ENCODE measurements around the gene HSPG2. TPM values are rescaled to one million over a fixed set of nuclear protein-coding genes. Genes with fewer than 3 reads are reported as not detected.

The HSPG2 gene
- total RNA-seq, 1 experiment from 2014 or later, result 35.1 TPM

DNA sequence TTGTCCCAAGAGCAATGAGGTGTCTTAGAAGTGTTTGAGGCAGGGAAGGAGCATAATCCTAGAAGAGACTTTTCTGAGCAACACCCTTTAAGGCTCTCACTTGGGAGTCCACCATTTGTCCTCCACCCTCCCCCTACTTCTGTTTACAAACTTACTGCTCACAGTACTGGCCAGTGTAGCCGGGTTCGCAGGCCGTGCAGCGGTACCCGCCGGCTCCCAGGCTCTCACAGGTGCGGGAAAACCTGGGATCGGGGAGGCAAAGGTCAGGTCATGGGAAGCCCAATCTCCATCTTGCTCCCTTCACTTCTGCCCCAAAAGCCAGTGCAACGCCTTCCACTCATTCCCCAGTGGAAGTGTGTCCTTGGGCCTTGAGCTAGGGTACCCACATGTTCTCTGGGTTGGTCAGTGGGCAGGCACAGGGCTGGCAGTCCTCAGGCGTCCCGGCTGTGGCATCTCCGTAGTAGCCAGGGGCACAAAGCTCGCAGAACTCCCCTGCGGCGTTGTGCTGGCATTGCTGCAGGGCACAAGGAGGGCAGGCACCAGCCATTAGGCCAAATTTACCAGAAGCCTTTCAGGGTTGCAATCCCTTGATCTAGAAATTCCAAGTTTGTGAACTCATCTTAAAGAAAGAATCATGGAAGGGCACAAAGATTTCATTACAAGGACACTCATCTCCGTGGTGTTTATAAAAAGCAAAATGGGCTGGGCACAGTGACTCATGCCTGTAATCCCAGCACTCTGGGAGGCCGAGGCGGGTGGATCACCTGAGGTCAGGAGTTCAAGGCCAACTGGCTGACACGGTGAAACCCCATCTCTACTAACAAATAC lies 75.3 kb downstream of the HSPG2 start:
- H3K79me2 ChIP-seq (ENCODE audit: low read length), result no peaks in the 10 kb centered on the region
- peak; percentile 64 for DNase-seq
- no TSS peak for BruUV-seq (replicated peaks)
- intact Hi-C loops (cut with micrococcal nuclease), result no loop called here
- H2AFZ ChIP-seq (ENCODE audit: low read length), result no peak overlapping the region
- H3K9me2 ChIP-seq (replicated peaks; ENCODE audit: low read length), result no peaks in the 10 kb centered on the region
- H3K36me3 ChIP-seq (ENCODE audit: low read depth, low read length), result peaks cover 15% of the 10 kb centered on the region
- 0 out of 2 replicates have a peak overlapping the region, but pooled peaks have one; percentile 8 for H3K4me2 ChIP-seq (ENCODE audit: low read length)
- ChIA-PET CTCF (no interaction called here), POLR2A (ENCODE audit: unreplicated experiment) (no interaction called here)
- H3K27ac ChIP-seq (ENCODE audit: low read length), result peak overlapping the region; percentile 24; the same call in 1 of the 2 replicates
- peaks cover 11% of the 10 kb centered on the region for H3K4me1 ChIP-seq (ENCODE audit: insufficient read depth, low read length)
- H3K27me3 ChIP-seq (ENCODE audit: low read length), result no peaks in the 10 kb centered on the region
- no peaks in the 10 kb centered on the region for H3K9me3 ChIP-seq (ENCODE audit: low read length)
- no peaks in the 10 kb centered on the region for H4K20me1 ChIP-seq (ENCODE audit: low read length)
- ATAC-seq, result peak; percentile 69
- no peaks in the 10 kb centered on the region for H3F3A ChIP-seq (ENCODE audit: low read length, unreplicated experiment)
- no peak overlapping the region for H3K9ac ChIP-seq (ENCODE audit: low read length)
- no peak overlapping the region for H3K4me3 ChIP-seq (ENCODE audit: low read length)
- no peak for TF ChIP-seq EZH2phosphoT487 (IDR thresholded peaks at IDR 0.05; ENCODE audit: borderline replicate concordance, low read length)
- TF ChIP-seq EZH2 (IDR thresholded peaks at IDR 0.05; ENCODE audit: low read length, unreplicated experiment), result no peak
- TF ChIP-seq, protein P1, sequence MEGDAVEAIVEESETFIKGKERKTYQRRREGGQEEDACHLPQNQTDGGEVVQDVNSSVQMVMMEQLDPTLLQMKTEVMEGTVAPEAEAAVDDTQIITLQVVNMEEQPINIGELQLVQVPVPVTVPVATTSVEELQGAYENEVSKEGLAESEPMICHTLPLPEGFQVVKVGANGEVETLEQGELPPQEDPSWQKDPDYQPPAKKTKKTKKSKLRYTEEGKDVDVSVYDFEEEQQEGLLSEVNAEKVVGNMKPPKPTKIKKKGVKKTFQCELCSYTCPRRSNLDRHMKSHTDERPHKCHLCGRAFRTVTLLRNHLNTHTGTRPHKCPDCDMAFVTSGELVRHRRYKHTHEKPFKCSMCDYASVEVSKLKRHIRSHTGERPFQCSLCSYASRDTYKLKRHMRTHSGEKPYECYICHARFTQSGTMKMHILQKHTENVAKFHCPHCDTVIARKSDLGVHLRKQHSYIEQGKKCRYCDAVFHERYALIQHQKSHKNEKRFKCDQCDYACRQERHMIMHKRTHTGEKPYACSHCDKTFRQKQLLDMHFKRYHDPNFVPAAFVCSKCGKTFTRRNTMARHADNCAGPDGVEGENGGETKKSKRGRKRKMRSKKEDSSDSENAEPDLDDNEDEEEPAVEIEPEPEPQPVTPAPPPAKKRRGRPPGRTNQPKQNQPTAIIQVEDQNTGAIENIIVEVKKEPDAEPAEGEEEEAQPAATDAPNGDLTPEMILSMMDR (conservative IDR thresholded peaks at IDR 0.05; ENCODE audit: low read depth, low read length), result no peak

DNA sequence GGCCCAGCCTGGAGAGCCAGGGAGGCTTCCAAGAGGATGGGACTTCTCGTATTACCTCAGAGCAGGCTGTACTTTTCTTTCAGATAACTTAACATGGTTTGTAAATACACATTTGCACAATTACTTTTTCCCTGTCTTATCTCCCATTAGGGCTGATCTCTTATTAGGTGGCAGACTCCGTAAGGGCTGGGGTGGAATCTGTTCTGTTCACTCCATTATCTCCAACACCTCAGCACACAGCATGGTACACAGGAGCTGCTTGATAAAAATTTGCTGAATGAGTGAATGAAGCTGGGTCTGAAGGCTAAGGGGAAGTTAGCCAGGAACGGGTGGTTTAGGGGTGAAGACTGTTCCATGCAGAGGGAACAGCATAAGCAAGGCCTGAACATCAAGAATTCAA lies 76.1 kb downstream of the HSPG2 start:
- Histone ChIP-seq H3K4me1 (ENCODE audit: insufficient read depth, low read length) (peaks cover 8% of the 10 kb centered on the region), H3F3A (ENCODE audit: low read length, unreplicated experiment) (no peaks in the 10 kb centered on the region), H3K4me2 (ENCODE audit: low read length) (no peak overlapping the region), H3K27ac (ENCODE audit: low read length) (no peak overlapping the region), H3K36me3 (ENCODE audit: low read depth, low read length) (peaks cover 18% of the 10 kb centered on the region), H3K9me3 (ENCODE audit: low read length) (no peaks in the 10 kb centered on the region), H3K9ac (ENCODE audit: low read length) (no peak overlapping the region), H3K79me2 (ENCODE audit: low read length) (no peaks in the 10 kb centered on the region), H4K20me1 (ENCODE audit: low read length) (no peaks in the 10 kb centered on the region), H3K9me2 (replicated peaks; ENCODE audit: low read length) (no peaks in the 10 kb centered on the region), H3K27me3 (ENCODE audit: low read length) (no peaks in the 10 kb centered on the region), H2AFZ (ENCODE audit: low read length) (no peak overlapping the region), H3K4me3 (ENCODE audit: low read length) (no peak overlapping the region)
- TF ChIP-seq, protein P1 (conservative IDR thresholded peaks at IDR 0.05; ENCODE audit: low read depth, low read length), result no peak
- TF ChIP-seq EZH2phosphoT487 (IDR thresholded peaks at IDR 0.05; ENCODE audit: borderline replicate concordance, low read length) (no peak), EZH2 (IDR thresholded peaks at IDR 0.05; ENCODE audit: low read length, unreplicated experiment) (no peak)
- no peak for DNase-seq
- BruUV-seq (replicated peaks), result no TSS peak
- intact Hi-C loops (cut with micrococcal nuclease), result no loop called here
- ChIA-PET CTCF (no interaction called here), POLR2A (ENCODE audit: unreplicated experiment) (no interaction called here)
- ATAC-seq, result no peak

DNA sequence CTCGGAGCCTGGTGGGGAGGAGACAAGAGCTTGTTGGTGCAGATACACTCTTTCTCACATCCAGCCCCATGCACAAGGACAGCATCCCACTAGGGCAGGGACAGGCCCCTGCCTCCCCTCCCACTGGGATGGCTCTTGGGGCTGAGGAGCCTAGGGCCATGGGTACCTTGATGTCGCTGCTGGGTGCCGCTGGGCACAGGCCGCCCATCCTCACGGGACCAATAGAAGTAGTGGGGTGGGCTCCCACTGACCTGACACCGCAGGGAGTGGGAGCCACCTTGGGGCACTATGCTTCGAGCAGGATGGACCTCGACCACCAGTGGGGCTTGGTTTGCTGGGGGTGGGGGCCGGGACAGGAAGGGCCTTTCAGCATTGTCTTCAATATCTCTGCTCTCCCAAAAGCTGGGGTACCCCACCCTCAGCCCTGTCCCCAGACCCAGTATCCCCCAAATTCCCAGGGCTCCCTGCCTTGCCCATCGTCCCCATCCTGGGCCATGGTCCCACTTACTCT lies 77.4 kb downstream of the HSPG2 start:
- CTCF ChIA-PET, result no interaction called here
- Histone ChIP-seq H3K27me3 (ENCODE audit: low read length) (no peaks in the 10 kb centered on the region), H3K4me1 (ENCODE audit: insufficient read depth, low read length) (peaks cover 8% of the 10 kb centered on the region), H3K9me2 (replicated peaks; ENCODE audit: low read length) (no peaks in the 10 kb centered on the region), H3K36me3 (ENCODE audit: low read depth, low read length) (peaks cover 18% of the 10 kb centered on the region), H2AFZ (ENCODE audit: low read length) (no peak overlapping the region), H3K79me2 (ENCODE audit: low read length) (no peaks in the 10 kb centered on the region), H3K4me2 (ENCODE audit: low read length) (no peak overlapping the region), H4K20me1 (ENCODE audit: low read length) (no peaks in the 10 kb centered on the region), H3K9ac (ENCODE audit: low read length) (no peak overlapping the region), H3K9me3 (ENCODE audit: low read length) (no peaks in the 10 kb centered on the region), H3K27ac (ENCODE audit: low read length) (no peak overlapping the region), H3K4me3 (ENCODE audit: low read length) (no peak overlapping the region), H3F3A (ENCODE audit: low read length, unreplicated experiment) (no peaks in the 10 kb centered on the region)
- TF ChIP-seq EZH2 (IDR thresholded peaks at IDR 0.05; ENCODE audit: low read length, unreplicated experiment), result no peak
- TF ChIP-seq, protein P1 (conservative IDR thresholded peaks at IDR 0.05; ENCODE audit: low read depth, low read length), result no peak
- no peak for TF ChIP-seq EZH2phosphoT487 (IDR thresholded peaks at IDR 0.05; ENCODE audit: borderline replicate concordance, low read length)
- no TSS peak for BruUV-seq (replicated peaks)
- intact Hi-C loops (cut with micrococcal nuclease), result no loop called here
- DNase-seq (no peak), ATAC-seq (no peak)
- POLR2A ChIA-PET (ENCODE audit: unreplicated experiment), result no interaction called here

Measured in PC-3 (cell line).